Activated gamma-delta T cell treated with anti-CD3 and anti-CD28 coated beads, Interleukin-2, amount 50 U/mL, for 16 hours (primary cell): ENCODE results near the gene TFB1M.
A peak's percentile ranks its signal among the peaks of the same experiment; 100 is the strongest.
"Not testable (repeated sequence)": the region's sequence is repeated elsewhere in the genome, so short reads cannot be mapped to it uniquely, and the experiment has no call there.

ENCODE experiments used
- DNase-seq: peaks from one replicate; pipeline ENCODE4 v3.0.0-alpha.2; 2020; ENCODE audit warnings: low read depth

The TFB1M gene

DNA sequence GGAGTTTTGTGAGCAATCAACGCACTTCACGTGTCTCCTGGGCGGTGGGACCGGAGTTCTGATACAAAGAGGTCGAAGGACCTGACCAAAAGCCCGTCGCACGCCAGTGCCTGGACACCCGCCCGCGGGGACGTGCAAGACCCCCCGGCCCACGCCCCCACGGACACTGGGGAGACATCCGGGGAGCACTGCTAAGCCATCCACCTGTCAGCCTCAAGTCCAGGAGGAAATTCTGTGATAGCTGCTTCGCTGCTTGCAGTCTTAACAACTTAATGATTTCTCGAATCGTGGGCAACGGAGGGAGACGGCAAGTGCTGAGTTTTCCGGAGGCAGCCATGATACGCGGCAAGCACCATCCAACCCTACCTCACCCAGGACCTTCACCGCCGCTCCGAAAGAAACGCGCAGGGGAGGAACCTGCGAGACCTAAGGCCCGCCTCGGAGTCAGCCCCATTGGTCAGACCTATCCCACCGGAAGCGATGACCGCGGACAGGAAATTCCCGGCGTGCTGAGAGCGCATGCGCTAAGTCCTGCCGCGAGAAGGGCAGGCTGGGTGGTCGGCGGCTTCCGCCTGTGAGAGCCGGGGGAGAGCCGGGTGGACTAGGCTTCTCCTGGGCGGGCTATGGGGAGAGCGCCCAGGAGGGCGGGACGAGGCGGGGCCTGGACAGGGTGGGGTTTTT is at the start of gene TFB1M:
Gene TFB1M, minus strand, starts transcription at position 393 of the 681 bp plus-strand sequence. Its CDS starts 56 bp downstream, at position 337.
- DNase-seq: peak; percentile 97

DNA sequence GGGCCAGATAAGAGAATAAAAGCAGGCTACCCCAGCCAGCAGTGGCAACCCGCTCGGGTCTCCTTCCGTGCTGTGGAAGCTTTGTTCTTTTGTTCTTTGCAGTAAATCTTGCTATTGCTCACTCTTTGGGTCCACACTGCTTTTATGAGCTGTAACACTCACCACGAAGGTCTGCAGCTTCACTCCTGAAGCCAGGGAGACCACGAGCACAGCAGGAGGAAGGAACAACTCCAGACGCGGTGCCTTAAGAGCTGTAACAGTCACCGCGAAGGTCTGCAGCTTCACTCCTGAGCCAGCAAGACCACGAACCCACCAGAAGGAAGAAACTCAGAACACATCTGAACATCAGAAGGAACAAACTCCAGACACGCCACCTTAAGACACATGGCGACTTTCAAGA is 49.7 kb upstream of the TFB1M start:
- DNase-seq: not testable (repeated sequence)

DNA sequence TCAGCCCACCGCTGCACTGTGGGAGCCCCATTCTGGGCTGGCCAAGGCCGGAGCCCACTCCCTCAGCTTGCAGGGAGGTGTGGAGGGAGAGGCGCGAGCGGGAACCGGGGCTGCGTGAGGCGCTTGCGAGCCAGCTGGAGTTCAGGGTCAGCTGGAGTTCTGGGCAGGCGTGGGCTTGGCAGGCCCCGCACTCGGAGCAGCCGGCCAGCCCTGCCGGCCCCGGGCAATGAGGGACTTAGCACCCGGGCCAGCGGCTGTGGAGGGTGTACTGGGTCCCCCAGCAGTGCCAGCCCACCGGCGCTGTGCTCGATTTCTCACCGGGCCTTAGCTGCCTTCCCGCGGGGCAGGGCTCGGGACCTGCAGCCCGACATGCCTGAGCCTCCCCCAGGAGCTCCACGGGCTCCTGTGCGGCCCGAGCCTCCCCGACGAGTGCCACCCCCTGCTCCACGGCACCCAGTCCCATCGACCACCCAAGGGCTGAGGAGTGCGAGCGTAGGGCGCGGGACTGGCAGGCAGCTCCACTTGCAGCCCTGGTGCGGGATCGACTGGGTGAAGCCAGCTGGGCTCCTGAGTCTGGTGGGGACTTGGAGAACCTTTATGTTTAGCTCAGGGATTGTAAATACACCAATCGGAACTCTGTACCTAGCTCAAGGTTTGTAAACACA is 48.8 kb upstream of the TFB1M start:
- not testable (repeated sequence) for DNase-seq

- DNase-seq: no peak
These were observed 39.9 kb upstream of the TFB1M start for GRCh38 chr6:155354167-155354566.

DNA sequence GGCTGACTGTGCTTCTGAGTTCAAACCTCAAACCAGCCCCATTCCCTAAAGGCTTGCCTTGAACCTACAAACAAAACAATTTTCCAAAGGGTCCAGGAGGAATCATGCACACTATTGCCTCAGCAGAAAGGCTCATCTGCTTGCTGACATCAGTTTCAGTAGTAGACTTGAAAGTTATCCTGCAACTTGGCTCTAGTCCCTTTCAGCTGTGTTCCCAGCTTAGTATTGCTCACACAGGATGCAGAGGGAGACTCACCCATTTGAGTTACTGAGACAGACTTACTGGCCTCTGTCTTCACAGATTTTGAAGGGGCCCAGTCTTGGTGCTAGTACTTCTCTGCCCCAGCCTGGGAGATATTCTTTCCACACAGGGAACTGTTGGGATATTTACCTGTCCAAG is 38.5 kb upstream of the TFB1M start:
- DNase-seq: no peak

GRCh38 chr6:155352130-155352420 is 37.8 kb upstream of the TFB1M start:
- no peak for DNase-seq

DNA sequence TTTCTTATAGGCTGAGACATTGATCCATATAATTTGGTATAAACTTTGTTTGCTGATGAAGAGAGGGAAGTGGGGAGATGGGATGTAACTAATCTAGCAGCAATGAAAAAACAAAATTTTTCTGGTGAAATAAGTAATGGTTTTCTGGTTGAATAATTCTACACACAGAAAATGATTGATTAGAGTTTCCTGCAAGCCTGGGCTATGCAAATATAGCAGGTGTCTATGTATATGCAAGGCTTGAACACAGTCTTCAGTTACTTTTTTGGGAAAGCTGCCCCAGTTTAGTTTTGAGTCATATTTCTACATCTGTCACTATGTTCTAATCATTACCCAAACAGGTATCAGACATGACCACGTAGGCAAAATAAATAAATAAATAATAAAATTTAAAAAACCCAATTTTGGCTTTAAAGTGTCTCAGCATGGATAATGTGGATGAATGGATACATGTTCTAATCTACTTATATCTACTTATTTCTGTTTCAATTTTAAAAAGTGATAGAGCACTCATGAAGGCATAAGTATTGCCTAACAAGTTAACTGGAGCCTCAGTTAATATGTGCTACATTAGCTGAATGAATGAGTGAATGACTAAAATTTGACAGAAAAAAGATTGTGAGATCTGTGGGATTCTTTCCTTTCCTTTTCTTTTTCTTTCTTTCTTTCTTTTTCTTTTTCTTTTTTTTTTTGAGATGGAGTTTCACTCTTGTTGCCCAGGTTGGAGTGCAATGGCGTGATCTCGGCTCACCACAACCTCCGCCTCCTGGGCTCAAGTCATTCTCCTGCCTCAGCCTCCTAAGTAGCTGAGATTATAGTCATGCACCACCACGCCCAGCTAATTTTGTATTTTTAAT is 37.2 kb upstream of the TFB1M start:
- DNase-seq: no peak

DNA sequence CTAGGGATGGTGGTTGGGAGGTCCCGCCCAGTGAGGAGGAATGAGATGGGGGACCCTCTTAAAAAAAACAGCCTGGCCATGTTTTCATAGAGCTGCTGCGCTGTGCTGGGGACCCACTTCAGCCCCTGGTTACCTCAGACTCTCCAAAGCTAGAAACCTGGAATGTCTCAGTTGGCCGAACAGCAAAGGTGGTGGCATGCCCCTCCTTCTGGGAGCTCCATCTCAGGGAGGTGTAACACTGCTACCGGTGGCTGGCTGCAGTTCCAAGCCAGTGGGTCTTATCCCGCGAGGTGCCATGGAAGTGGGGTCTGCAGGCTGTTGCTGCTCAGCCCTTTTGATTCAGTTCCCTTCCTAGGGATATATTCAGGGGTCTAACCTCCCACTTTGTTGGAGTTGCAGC is 35.7 kb upstream of the TFB1M start:
- no peak for DNase-seq

DNA sequence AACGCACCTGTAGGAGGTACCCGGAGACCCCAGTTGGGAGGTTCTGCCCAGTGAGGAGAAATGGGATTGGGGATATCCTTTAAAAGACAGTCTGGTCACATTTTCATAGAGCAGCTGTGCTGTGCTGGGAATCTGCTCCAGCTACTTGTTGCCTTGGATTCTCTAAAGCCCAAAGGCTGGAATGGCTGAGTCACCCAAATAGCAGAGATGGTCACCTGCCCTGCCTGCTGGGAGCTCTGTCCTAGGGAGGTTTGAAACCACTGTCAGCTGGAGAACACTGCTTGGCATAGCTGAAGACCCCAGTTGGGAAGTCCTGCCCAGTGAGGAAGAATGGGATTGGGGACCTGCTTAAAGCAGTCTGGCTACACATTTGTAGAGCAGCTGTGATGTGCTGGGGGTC is 34.8 kb upstream of the TFB1M start:
- no peak for DNase-seq

GRCh38 chr6:155347800-155348199 is 33.5 kb upstream of the TFB1M start:
- no peak for DNase-seq

DNA sequence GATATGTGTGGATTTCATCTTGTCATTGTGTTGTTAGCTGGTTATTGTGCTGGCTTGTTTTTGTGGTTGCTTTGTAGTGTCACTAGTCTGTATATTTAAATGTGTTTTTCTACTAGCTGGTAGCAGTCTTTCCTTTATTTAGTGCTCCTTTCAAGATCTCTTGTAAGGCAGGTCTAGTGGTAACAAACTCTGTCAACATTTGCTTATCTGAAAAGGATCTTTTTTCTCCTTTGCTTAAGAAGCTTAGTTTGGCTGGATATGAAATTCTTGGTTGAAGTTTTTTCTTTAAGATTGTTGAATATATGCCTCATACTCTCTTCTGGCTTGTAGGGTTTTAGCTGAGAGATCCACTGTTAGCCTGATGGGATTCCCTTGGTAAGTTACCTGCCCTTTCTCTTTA is 32.7 kb upstream of the TFB1M start:
- no peak for DNase-seq

DNA sequence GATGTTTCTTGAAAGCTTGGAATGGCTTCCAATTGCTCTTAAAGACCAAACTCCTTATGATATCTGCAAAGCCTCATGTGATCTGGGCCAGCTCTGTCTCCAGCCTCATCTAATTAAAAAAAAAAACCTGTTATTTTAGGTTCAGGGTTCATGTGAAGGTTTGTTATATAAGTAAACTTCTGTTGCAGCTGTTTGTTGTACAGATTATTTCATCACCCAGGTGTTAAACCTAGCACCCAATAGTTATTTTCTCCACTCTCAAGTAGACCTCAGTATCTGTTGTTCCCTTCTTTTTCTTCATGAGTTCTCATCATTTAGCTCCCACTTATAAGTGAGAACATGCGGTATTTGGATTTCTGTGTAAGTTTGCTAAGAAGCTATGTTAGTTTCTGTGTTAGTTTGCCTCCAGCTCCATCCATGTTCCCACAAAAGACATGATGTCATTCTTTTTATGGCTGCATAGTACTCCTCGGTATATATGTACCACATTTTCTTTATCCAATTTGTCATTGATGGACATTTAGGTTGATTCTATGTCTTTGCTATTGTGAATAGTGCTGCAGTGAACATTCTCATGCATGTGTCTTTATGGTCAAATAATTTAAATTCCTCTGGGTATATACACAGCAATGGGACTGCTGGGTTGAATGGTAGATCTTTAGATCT is 30.2 kb upstream of the TFB1M start:
- no peak for DNase-seq

DNA sequence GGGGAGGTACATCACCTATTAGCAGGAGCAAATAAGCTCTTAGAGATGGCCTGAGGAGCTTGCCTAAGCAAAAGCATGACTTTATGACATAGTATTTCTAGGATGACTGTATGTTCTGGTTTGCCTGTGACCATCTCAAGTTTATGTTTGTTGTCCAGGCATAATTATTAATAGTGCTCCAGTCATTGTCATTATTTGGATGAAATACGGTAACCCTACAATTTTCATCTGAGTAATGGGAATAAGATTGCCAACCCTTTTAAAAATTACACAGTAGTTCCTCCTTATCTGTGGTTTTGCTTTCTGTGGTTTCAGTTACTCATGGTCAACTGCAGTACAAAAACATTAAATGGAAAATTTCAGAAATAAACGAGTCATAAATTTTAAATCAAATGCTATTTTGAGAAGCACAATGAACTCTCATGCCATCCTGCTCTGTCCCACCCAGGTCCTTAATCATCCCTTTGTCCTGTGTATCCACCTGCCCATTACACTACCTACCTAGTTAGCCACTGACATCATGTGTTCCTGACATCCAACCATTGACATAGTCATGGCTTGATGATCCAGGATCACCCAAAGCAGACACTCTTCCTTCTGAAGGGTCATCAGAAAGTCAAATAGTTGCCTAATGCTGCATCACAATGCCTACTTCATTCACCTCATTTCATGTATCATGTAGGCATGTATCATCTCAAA is 27.0 kb upstream of the TFB1M start:
- no peak for DNase-seq

DNA sequence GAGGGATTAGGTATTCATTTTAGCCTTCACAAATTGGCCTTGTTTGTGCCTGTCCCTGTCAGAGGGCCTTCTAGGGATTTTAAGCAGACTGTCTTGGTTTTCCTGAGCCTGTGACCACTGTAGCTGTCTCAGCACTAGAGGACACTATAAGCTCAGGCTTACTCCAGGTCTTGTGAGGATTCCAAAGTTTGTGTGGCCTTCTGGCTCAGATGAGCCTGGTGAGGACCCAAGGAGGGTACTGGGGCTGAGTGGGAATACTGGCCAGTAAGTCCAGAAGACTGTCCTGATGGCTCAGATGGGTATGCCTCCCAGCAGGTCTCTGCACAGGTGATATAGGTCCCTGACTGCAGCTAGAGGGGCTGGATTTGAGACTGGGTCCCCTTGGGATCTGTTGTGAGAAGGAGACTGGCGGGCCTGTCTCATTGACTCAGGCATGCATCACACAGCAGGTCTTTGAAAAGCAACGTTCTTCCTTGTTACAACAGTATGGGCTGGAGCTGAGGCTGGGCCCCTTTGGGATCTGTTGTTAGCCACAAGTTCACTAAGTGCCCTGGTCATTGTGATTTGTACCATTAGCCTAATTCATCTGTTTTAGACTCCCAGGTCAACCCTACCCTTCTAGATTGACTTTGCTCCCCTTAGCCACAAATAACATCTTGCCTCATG is 26.3 kb upstream of the TFB1M start:
- no peak for DNase-seq

DNA sequence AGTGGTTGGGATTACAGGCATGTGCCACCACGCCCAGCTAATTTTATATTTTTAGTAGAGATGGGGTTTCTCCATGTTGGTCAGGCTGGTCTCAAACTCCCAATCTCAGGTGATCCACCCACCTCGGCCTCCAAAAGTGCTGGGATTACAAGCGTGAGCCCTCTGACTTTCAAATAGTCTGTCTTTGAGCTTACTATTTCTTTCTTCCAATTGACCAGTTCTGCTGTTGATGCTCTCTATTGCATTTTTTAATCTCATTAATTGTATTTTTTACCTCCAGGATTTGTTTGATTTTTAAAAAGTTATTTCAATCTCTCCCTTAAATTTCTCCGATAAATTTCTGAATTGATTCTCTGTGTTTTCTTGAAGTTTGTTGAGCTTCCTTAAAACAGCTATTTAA is 25.6 kb upstream of the TFB1M start:
- DNase-seq: not testable (repeated sequence)

GRCh38 chr6:155338237-155338636 is 24.0 kb upstream of the TFB1M start:
- DNase-seq: not testable (repeated sequence)

GRCh38 chr6:155335265-155335664 is 21.0 kb upstream of the TFB1M start:
- no peak for DNase-seq

- DNase-seq: not testable (repeated sequence)
These were observed 19.8 kb upstream of the TFB1M start for GRCh38 chr6:155334073-155334472.

GRCh38 chr6:155333414-155333813 is 19.1 kb upstream of the TFB1M start:
- DNase-seq: no peak

- DNase-seq: no peak
These were observed 16.6 kb upstream of the TFB1M start for GRCh38 chr6:155330922-155331321.

DNA sequence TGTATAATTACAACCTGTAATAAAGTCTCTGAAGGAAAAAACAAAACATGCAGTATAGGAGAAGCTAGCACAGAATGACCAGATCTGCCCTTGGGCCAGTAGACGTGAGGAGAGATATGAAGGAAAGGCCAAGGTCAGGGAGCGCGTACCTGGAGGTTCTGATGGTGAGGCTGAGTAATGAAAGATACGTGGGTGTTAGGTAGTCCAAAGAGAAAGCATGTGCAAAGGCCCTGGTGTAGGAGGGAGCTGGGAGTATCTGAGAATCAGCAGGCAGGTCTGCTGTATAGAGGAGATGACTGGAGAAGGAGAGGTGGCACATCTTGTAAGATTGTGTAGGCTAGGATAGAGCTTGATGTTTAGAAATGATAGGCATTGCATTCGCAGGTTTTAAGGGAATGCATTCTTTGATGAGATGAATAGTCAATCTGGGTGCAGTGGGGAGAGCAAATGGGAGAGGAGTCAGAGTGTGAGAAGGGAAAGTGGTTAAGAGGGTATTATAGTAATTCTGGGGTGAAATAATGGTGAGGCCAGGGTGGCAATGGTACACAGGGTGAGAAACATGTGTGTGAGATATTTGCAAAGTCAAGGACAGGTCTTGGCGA is 15.9 kb upstream of the TFB1M start:
- no peak for DNase-seq
